ENCODE data around the gene CELSR2.
A peak's percentile ranks its signal among the peaks of the same experiment; 100 is the strongest.

CELSR2 gene

GRCh38 chr1:109307274-109308021 lies 58.1 kb downstream of the CELSR2 start:
- DNase-seq, result peak; percentile 75

- DNase-seq, result no peak
Observed at GRCh38 chr1:109309347-109309746, 60.0 kb downstream of the CELSR2 start.

GRCh38 chr1:109312246-109312645 lies 62.9 kb downstream of the CELSR2 start:
- DNase-seq, result no peak

- DNase-seq, result no peak
Observed at GRCh38 chr1:109312978-109313775, 63.8 kb downstream of the CELSR2 start.

GRCh38 chr1:109314795-109315194 lies 65.5 kb downstream of the CELSR2 start:
- no peak for DNase-seq

- DNase-seq, result no peak
Observed at GRCh38 chr1:109315288-109315687, 65.9 kb downstream of the CELSR2 start.

GRCh38 chr1:109316506-109316905 lies 67.2 kb downstream of the CELSR2 start:
- no peak for DNase-seq

GRCh38 chr1:109319114-109319513 lies 69.8 kb downstream of the CELSR2 start:
- DNase-seq, result no peak

GRCh38 chr1:109322974-109323373 lies 73.6 kb downstream of the CELSR2 start:
- no peak for DNase-seq

Data from DMS53 (cell line).